GM20000 (cell line): ENCODE results near the gene LCE7A.

Source experiments
- DNase-seq: peaks from one replicate; pipeline ENCODE4 v3.0.0; 2012; ENCODE audit warnings: low spot score
- CTCF ChIP-seq: IDR thresholded peaks from 2 replicates; pipeline ENCODE4 v1.5.1; 2012; ENCODE audit warnings: mild to moderate bottlenecking, control low read depth; ENCODE audit errors: extremely low read depth, missing control alignments

The LCE7A gene

GRCh38 chr1:152842556-152842955 is 17.2 kb upstream of the LCE7A start, which contains the start of gene LCE6A:
Gene LCE6A, plus strand, starts transcription at chr1:152842856. Its CDS starts 665 bp downstream, at chr1:152843521.
- TF ChIP-seq CTCF = no peak
- DNase-seq = no peak

- TF ChIP-seq CTCF = no peak
- DNase-seq = no peak
These were observed 4.1 kb upstream of the LCE7A start for GRCh38 chr1:152855661-152856060.

GRCh38 chr1:152858062-152858461 is 1.7 kb upstream of the LCE7A start:
- no peak for DNase-seq
- no peak for TF ChIP-seq CTCF

GRCh38 chr1:152860129-152860528 is 333 bp downstream of the LCE7A start:
- DNase-seq = no peak
- no peak for TF ChIP-seq CTCF

- no peak for TF ChIP-seq CTCF
- no peak for DNase-seq
These were observed 1.6 kb downstream of the LCE7A start for GRCh38 chr1:152861374-152861773.

GRCh38 chr1:152864443-152864842 is 4.6 kb downstream of the LCE7A start:
- DNase-seq = no peak
- no peak for TF ChIP-seq CTCF

- no peak for TF ChIP-seq CTCF
- no peak for DNase-seq
These were observed 6.5 kb downstream of the LCE7A start for GRCh38 chr1:152866321-152866720.
